ENCODE results near the gene ABHD16A.

Gene ABHD16A

DNA sequence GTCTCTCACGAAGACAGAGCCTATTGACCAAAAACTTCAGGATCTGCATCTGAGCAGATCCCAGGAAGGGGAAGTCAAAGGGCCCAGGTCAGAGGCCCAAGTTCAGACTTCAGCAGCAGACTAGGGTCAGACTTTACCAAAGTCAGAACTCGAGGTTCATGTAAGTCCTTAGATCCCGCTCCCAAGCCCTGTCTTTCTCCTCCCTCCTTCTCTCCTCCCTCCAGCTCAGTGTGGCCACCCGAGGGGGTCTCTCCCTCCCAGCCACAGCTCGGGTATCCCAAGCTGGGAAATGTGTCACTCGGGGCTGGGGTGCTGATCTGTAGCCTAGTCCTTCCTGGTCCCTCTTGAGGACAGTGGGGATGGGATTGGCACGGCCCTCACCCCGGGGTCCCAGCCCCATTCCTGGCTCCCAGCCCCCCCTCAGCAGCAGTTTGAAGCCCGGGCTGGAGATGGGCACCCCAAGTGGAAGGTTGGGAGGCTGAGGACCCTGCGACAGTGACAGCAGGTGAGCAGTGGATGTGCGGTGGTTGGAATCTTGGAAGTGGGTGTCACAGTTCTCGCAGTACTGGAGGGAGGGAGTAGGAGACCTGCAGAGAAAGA lies 40.9 kb downstream of the ABHD16A start:
- no peak for DNase-seq (ENCODE audit: low read depth in 2 of 2)

DNA sequence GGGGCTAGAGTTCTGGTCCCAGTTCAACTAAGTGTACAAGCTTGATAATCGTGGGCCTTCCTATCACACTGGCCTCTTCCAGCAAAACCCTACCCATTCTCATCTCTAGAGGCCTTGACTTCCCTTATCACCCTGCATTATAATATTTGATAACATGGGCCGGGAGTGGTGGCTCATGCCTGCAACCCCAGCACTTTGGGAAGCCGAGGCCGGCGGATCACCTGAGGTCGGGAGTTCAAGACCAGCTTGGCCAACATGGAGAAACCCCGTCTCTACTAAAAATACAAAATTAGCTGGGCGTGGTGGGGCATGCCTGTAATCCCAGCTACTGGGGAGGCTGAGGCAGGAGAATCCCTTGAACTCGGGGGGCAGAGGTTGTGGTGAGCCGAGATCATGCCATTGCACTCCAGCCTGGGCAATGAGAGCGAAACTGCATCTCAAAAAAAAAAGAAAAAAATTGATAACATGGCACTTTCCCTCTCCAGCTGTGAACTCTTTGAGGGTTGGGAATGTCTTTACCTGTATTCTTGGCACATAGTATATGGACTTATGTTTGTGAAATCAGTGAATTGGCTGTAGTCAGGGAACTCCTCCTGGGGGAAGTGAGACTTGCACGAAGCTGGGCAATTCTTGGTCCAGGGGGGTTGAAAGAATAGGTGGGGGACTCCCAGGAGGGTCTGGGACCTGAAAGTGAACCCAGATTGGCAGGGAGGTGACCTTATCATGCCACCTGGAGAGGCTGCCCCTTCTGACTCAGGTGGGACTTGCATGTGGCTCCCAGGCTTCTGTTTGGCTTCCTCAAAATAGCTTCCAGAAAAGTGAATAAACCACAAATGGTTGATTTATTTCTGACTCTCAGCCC lies 41.6 kb downstream of the ABHD16A start:
- DNase-seq (ENCODE audit: low read depth in 2 of 2), result no peak

DNA sequence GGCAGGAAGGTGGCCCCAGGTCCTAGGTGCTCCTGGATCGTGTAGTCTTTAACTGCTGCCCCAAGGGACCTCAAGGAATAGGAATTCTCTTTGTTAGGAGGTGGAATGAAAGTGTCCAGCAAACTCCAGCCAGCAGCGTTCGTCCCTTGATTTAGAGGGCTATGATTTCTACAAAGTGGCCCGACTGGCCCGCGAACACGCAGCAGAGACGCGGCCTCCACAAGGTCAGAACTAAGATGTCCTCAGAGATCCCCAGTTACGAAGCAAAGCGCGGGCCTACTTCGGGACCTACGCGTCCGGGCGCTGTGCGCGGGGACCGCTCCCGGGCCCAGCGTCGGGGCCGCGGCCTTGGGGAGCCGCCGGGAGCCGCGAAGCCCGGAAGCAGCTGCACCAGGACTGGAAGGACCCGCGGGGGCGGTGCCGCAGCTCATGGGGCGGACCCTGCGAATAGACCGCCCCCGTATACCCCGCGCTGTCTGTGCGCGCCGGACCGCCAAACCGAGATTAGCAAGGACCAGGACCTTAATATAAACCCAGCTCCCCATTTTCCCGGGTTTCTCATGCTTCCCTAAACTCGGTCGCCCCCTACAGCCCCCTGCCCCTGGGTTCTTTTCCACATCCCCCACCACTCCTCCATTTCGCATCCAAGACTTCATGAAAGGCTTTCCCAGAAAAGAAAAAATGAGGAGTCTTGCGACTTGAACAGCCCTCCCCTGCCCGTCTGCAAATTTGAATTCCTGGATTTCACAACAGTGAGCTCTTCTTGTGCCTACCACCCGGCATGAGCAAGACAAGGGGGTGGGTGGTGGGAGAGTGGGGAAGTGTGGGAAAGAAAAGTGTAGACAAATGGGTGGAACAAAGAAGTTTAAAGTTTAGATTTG lies 42.5 kb downstream of the ABHD16A start, which contains the start of gene C6orf47:
Gene C6orf47, minus strand, starts transcription at position 398 of the 881 bp plus-strand sequence. CDS start 831 bp downstream, outside the sequence.
- DNase-seq (ENCODE audit: low read depth in 2 of 2), result peak; percentile 54 to 78

DNA sequence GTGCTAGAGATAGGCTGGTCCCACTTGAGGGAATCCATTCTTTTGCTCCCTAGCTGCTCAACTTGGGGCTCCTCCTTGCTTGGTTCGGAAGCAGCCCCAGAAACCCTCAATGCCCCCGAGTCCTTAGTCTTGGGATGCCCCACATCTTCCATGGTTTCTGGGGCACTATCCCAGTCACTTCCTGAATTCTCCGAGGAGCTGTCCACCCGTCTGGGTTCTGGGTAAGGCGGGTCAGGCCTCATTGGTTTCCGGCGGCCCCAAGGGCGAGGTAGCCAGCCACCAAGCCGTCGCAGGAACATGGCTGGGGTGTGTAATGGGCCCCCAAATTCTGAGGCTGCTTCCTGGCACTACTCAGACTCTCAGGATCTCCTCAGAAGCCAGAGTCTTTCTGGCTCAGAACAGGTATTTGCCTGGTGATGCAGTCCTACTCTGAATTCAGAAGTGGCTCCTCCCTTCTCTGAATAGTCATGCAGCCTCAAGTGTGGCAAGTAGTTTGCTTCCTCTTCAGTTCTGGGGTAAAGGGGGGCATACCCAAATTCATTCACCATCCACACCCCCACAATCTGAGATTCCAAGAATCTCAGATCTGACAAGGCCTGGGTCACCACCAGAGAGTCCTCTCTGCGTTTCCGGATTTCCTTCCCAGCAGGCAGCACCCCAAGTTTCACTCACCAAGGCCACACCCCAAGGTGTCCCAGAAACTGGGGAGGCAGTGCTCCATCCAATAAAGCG lies 43.3 kb downstream of the ABHD16A start:
- DNase-seq (ENCODE audit: low read depth in 2 of 2), result peak in 1 of 2 donors; percentile 34

DNA sequence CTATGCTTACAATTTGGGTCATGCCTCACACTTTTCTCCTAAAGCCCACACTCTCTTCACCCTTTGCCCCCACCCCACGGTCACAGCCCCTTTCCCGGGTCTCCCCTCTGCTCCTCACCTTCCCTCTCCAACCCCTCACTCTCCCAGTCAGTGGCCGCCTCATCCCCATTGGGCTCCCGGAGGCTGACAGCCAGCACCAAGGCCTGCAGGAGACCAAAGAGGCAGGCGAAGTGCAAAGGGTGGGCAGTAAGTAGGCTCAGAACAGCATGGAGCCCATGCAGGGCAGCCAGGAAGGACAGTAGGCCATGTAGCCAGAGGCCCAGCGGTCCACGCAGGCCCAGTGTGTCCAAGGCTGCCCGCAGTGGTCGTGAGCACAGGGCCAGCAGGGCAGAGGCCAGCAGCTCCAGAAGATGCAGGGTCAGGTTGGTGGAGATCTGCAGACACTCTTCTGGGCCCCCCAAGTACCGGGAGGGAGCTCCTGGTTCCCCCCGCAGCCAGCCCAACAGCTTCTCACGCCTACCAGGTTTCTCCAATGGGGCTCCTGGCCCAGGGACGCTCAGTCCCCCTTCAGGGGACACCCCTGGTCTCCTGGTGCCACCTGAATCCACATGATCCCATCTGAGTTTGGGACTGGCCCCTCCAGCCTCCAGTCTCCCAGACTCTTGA lies 44.0 kb downstream of the ABHD16A start:
- no peak for DNase-seq (ENCODE audit: low read depth in 2 of 2)

DNA sequence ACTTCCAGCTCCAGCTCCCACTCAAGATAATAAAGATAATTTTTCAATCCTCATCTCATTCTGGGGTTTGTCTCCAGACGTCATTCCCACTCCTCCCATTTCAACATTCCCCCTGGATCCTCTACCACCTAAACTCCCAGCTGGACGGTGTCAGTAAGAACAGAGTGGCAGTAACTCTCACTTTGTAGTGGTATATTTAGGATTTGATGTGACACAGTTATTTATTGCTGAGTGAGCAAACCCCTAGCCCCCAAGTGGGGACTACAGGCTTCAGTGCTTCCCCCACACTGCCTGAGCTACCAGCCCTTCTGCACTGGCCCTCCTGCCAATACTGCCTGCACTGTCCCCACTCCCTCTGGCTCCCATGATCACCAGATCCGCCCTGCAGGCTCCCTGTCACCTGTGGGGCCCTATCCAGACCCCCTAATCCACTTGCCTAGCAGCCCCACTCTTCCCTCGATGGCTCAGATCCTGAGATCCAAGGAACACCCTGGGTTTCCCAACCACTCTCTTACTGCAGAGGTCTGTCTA lies 44.9 kb downstream of the ABHD16A start:
- DNase-seq (ENCODE audit: low read depth in 2 of 2), result no peak

DNA sequence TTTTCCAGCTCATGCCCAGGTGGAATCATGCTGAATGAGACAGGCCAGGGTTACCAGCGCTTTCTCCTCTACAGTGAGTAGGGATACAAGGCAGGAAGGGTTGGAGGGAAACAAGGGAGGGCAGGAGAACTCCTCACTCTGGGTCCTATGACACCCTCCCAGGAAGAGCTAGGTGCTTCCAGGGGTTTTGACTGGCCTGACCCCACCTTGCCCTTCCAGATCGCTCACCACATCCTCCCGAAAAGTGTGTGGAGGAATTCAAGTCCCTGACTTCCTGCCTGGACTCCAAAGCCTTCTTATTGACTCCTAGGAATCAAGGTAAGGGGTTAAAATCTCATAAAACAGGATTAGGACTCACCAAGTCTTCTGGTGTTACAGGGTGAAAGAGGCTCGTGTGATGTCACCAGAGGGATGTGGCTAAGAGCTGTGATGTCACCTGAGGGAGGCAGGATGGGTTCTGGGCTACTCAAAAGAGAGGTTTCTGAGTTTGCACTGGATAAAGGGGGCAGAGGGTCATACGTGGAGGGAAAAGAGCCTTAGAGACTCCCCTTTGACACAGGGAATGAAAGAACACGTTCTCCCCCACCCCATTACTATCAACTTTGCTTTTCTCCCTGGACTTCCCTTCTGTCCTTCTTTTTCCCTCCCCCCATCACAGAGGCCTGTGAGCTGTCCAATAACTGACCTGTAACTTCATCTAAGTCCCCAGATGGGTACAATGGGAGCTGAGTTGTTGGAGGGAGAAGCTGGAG lies 45.5 kb downstream of the ABHD16A start:
- DNase-seq (ENCODE audit: low read depth in 2 of 2), result no peak

DNA sequence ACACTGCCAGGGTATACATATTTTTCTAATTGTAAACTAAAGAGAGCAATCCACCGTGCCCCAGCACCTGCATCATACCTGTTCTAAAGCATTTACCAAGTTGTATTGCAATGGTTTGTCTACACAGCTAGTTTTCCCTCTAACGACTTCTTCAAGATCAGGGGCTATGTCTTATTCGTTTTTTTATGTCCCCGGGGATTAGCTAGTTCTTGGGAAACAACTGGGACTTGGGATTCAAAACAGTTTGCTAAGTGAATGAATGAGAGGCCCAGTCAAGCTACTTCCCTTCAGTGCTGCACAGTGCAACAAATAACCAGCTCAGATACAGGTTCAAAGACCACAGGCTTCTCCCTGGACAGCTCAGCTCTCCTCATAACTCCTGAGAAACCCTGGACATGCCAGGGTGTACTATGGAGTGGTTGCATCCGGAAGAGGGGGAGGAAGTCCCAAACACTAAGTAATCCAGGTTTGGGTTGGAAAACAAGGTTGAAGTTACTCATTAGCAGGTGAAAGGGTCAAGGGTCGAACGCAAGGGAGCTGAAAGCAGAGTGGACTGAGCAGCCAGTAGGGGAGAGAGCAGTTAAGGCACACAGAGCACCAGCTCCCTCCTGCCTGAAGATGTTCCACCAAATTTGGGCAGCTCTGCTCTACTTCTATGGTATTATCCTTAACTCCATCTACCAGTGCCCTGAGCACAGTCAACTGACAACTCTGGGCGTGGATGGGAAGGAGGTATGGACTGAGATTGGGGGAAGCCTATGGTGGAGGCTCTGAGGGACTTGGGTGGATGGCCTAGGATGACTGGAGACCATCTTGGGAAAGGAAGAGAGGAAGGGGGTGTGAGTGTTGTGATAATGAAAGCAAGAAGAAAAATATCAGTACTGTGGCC lies 47.5 kb downstream of the ABHD16A start, which contains the start of gene APOM:
Gene APOM, plus strand, starts transcription at position 546 of the 889 bp plus-strand sequence. Its CDS starts 73 bp downstream, at position 619.
- DNase-seq (ENCODE audit: low read depth in 2 of 2), result no peak

DNA sequence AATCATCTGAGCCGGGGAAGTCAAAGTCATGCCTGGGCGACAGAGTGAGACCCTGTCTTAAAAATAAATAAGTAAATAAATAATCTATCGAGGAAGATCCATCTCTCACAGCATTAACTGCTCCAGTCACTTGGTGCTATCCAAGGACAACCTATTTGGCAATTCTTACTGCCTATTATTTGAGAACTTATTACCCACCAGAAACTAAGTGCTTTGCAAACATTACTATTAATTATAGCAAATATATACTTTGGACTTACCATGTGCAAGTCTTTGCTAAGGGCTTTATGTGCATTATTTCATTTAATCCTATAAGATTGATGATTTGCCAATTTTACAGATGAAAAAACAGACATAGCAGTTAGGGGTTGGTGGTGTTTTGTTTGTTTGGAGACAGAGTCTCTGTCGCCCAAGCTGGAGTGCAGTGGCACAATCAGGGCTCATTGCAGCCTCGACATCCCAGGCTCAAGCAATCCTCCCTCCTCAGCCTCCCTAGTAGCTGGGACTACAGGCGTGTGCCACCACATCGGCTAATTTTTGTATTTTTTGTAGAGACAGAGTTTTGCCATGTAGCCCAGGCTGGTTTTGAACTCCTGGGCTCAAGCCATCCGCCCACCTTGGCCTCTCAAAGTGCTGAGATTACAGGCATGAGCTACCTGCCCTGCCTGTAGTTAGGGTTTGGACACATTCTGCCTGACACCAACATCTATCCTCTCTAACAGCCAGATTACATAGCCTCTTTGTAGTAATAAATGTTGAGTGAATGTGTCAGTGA lies 48.4 kb downstream of the ABHD16A start:
- DNase-seq (ENCODE audit: low read depth in 2 of 2), result no peak

DNA sequence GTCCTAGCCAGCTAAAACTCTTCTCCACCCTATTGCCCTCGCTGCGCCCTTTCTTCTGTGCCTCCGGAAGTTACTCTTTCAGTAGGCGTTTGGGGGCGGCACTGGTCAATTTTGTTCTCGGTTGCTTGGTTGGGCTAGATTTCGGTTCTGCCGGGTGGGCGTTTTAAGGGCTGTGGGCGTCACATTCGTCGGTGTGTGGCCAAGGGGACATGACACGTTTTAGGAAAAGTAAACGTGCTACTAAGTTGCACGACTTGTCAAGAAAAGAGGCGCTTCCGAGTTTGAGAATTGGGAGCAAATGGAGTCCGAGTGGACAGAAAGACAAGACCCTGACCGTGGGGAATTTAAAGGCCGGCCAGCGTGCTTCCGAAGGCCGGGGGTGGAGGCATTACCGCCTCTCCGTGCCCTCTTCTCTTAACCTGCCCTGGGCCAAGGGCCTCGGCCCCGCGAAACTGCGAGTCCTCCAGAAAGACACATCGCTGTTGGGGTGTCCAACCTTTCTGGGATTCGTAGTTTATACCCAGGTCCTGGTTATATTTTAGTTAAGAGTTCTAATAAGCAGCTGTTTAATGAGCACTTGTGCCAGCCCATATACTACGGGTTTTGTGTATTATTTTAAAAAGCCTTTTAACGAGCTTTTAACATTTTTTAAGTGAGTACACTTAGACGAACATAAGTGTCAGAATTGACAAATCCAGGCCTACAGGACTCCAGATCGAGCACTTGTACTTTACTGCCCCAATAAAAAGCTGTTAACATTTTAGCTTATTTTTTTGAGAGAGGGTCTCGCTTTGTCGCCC lies 50.0 kb downstream of the ABHD16A start:
- peak in 1 of 2 donors; percentile 83 for DNase-seq (ENCODE audit: low read depth in 2 of 2)

DNA sequence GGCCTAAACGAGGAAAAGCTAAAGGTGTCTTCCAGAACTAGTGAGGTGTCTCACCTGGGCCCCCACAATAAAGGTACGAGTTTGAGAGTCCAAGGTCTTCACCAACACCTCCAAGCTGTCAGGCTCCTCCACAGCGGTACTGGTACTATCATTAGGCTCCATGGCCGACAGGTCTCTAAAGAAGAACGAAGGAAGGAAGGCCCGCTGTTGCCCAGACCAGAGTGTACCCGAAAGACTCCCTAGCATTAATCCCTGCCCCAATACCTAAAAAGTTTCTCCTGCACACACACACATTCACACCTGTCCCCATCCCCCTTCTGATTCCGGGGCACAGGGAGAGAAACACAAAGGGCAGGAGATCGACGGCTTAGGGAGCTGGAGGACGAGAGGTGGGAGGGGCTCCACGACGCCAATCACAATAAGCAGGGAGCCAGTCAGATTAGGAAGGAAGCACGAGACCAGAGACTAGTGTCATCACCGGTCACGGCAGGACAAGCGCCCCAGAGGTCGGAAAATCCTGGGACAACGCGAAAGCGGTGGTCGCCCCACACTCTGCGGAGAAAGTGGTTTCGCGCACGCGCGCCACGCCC lies 51.4 kb downstream of the ABHD16A start:
- no peak for DNase-seq (ENCODE audit: low read depth in 2 of 2)

DNA sequence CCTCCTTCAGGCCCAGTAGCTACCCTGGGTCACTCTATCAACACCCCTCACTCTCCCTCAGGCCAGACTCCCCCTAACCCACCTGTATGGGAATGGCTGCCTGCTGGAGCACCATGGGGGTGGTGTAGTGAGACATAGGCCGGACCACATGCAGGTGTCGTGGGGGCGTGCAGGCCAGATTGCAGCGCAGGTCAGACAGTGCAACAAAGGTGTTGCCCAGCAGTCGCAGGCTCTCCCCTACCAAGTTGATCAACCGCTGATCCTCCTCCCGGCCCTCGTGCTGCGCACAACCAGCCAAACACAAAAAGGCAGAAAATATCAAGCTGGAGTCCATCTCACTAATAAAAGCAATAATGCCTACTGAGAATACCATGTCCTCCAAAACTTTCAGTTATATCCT lies 57.8 kb downstream of the ABHD16A start:
- no peak for DNase-seq (ENCODE audit: low read depth in 2 of 2)

DNA sequence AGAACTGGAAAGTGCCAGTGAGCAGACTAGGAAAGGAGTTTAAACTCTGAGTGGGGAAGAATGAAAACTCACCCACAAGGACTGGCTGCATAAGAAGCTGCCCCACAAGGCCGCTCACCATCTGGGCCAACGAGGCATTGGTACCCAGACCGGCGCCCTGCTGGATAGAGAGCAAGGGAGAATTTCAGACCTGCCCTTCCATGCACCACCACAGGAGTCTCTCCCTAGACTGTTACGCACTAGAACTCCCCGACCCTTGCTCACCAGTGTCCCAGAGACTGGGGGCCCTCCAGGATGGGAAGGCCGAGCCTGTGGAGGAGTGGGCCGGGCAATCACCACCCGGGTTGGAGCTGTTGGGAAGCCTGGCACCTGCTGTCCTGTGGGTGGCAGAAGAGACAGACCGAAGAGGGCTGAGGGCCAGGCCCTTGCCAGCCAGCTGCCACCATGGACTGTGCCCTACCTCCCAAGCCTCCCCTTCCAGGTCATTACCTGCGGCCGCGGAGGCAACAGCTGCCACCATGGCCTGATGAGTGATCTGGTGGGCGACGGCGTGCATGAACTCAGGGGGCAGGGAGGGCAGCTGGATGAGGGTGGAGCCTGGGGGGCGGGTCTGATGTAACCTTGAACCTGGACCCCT lies 59.2 kb downstream of the ABHD16A start:
- DNase-seq (ENCODE audit: low read depth in 2 of 2), result no peak

DNA sequence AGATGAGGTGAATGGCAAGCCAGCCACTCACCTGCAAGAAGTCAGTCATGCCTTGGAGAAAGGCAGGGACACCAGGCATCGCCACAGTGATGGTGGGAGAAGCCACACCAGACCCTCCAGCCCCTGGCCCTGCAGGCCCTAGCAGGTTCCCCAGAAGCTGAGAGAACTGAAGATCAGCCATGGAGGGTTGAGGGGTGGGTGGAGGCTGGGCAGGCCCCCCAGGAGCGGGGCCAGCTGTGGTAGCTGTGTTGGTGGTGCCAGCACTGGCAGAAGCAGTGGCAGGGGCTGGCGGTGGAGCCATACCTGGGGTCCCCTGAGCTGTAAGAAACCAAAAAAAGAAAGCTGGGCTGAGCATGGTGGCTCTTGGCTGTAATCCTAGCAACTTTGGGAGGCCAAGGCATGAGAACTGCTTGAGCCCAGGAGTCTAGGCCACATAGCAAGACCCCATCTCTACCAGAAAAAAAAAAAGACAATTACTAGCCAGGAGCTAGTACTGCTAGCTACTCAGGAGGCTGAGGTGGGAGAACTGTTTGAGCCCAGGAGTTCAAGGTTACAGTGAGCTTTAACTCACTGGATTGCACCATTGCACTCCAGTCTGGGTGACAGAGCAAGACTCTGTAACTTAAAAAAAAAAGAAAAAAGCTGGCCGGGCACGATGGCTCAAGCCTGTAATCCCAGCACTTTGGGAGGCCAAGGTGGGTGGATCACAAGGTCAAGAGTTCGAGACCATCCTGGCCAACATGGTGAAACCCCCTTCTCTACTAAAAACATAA lies 60.1 kb downstream of the ABHD16A start:
- no peak for DNase-seq (ENCODE audit: low read depth in 2 of 2)

DNA sequence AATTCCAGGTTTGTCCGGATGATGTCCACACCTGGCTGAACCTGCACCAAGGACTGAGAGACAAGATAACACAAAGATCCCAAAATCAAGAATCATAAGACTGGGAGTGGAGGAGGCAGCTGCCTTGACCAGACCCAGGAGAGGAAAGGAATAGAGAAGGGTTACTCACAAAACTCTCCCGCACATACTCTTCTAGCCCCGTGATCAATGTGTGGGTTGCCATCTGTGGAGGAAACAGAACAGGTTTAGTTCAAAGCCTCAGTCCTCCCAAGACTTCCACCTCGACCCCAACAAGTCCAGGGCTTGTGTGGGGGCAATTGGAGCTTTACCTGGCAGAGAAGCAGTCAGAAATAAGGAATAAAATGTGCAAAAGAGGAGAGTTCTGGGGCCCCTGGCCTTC lies 61.8 kb downstream of the ABHD16A start:
- no peak for DNase-seq (ENCODE audit: low read depth in 2 of 2)
